Inflammatory macrophage treated with lipopolysaccharide for 1 hour (primary cell): ENCODE data around the gene RPS21.

ENCODE experiments used
- DNase-seq, 2 donors: peaks; one replicate each; pipeline ENCODE4 v3.0.0-alpha.2; 2020 to 2022

Gene RPS21

DNA sequence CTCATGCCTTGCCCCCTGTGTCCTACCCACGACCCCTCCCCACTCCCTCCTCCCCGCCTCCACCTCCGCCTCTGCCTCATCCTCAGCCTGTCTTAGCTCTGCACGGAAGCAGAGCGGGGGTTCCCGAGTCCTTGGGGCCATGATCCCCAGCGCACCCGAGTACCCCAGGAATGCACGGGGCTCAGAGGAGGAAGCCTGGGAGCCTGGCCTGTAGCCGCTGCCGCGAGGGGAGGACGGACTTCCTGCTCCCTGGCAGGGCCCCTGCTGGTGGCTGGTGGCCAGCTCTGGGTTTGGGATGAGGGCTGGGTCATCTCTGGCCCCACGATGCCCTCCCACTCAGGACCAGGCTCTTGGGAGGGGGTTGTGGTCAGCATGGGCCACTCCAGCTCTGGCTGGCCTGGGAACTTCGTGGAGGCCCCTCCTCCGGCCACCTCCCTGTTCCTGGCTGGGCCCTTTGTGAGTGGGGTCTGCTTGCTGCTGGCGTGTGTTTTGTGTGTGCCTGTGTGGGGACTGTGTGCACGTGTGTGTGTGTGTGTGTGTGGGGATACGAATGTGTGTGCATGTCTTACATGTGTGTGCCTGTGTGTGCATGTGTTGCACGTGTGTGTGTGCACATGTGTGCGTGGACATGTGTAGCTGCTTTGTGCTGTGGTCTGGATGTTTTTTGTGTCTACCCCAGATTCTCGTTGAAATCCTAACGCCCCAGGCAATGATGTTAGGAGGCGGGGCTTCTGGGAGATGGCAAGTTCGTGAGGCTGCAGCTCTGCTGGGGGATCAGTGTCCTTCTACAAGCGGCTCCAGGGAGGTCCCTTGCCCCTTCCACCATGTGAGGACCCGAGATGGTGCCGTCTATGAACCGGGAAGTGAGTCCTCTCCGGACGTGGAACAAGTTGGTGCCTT is 41.7 kb downstream of the RPS21 start:
- DNase-seq, result no peak

DNA sequence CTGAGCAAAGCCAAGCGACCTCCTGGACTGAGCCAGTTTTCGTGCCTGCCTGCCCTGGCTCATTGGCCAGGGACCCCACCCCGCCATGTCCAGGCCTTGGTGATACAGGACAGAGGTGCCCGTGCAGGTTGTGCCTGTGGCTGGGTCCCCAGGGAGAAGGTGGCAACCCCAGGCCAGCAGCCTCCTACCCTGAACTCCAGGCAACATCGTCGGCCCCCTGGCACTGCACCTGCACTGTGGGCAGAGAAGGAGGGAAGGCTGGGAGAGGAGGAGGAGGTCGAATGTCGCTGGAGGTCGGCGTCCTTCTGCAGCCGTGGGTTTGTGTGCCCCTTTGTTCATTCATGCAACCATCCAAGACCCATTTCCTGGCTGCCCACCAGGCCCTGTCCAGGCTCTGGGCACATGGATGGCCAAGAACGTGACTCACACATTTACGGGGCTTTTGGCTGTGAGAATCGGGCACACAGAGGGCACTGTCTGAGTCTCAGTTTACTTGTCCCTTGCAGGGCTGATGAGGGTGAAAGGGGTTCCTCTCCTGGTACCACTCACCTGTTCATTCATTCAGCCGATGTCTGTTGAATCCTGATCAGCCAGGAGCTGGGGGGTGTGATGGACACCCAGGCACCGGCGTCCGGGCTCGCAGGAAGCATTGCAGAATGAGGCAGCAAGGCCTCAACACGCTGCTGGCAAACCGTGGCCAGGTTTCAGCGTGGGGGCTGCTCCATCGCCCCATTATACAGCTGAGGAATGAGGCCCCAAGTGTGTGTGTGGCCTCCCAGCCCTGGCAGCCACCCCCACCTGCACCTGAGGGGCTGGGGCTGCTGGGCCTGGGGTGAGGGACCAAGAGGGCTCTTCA is 42.8 kb downstream of the RPS21 start:
- DNase-seq, result no peak

DNA sequence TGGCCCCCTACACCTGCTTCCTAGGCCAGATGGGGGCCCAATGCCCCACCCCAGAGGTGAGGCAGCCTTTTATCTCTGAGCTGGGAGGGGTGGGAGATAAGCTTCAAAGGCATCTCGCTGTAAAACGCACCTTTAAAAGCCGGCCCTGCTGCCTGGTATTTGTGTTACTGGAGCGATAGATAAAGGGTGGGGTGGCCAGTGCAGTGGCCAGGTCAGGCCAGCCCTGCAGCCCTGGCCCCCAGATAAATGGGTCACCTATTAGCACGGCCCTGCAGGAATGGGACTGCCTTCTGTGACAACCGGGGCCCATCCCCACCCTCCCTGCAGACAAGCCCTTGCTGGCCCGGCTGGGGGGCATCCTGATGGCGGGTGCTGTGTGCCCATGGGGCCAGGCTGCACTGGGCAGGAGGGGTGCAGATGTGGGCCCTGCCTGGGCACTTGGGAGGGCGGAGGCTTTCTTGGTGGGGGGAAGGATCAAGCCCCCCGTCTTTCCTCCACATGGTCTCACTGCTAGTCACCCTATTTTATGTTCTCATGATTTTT is 43.5 kb downstream of the RPS21 start:
- DNase-seq, result no peak

DNA sequence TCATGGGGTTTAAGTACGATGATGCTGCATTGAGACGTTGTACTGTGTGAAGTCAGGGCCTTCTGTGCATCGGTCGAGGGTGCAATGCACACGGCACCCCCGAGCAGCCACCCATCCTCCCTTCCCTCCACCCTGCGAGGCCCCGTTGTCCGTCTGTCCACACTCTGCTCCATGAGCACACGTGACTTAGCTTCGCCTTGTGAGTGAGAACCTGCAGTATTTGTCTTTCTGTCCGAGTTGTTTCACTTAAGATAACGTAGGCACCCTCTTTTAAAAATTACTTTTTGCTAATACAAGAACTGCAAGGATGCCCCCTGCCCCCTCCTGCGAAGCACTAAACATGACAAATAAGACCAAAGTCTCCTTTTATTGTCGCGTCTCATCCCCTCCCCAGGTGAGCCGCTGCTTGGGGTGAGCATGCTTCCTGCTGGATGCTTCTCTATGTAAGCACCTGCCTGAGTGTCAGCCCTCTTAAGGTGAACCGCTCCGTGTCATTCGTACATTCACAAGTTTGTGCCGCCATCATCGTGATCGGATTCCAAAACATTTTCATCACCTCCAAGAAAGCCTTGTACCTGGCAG is 44.1 kb downstream of the RPS21 start:
- no peak for DNase-seq

DNA sequence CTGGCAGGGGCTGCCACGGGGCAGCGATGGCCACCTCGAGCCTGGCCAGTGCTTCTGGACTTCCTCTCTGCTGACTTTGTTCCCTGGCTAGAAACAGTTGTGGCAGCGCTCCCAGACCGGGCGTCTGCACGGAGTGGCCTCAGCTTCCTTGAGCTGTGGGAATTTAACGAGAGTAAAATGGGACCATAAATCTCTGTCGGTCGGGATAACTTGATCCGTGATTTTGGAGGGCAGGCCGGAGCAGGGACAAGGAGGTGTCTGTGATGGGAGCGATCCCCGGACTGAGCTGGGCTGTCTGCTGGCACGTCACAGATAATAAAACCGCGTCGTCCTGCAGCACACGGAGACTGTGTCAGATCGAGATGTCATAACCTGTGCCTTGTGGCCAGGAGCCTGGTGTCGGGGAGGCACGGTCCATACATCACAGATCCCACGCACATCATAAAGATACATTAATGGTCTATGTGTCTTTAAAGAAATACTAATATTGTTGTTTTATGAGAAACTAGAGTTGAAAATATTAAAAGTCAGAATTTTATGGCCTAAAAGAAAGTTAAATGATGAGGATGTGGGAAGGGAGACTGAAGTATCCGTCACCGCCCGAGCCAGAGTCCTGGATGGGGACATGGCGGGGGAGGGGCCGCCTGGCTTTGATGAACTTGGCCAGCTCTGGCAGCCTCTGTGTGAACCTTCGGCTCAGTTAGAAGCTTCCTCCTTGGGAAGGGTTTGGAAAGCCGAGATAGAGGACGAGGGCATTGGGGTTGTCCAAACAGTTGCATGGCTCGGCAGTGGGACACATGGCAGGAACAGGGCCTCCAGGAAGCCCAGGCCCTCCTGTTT is 47.0 kb downstream of the RPS21 start:
- DNase-seq, result no peak

DNA sequence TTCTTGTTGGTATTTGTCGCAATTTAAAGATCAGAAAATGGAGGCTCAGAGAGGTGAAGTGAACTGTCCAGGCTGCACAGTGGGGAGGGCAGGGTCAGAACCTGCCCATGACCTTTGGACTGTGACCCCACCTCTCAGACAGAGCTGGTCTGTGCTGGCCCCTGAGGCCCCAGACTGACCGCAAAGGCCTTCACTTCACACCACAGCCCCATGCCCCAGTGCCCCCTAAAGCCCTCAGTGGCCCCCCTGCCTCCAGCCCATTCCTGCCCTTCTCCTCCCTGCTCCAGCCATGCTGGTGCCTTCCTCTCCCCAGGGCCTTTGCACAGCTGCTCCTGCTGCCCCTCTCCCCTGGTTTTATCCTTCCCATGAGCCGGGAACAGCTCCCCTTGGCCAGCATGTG is 49.8 kb downstream of the RPS21 start:
- DNase-seq, result no peak

DNA sequence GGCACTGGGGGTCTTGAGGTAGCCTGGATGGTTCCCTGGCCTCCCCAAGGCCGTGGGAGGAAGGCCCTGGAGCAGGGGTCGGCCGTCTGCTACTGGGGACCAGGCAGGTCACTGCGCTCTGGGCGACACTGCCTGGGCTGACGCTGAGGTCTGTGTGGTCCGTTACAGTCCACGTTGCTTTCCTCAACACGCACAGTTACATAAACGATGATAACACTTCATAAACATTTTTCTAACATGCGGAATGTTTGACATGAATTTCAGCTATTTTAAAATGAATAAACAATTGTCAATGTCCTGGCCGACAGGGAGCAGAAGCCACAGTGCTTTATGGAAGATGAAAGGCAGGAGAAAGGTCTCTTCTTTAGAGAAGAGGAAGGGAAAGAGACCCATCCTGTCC is 50.6 kb downstream of the RPS21 start:
- DNase-seq, result no peak

DNA sequence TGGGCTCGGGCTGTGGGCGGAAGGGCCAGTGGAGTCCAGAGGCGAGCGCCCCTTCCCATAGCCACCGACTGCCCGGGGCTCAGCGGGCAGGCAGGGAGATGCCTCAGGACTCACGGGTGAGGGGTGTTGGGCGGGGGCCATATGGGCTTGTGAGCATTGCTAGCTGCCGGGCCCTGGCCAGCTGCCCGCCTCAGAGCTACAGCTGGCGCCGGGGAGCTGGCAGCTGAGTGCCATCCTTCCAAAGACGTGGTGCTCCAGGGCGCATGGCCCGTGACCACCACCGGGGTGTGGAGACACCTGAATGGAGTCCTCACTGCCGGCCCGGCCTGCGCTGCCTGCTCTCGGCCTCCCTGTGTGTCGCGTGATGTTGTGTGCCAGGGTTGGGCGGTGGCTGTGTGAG is 51.0 kb downstream of the RPS21 start:
- no peak for DNase-seq
